OCI-M1 (cell line): ENCODE results near the gene ABCC8.
A peak's percentile ranks its signal among the peaks of the same experiment; 100 is the strongest.

Source experiments
- DNase-seq: peaks from one replicate; lab custom pipeline; 2025; lab: John Stamatoyannopoulos, UW

ABCC8 gene

DNA sequence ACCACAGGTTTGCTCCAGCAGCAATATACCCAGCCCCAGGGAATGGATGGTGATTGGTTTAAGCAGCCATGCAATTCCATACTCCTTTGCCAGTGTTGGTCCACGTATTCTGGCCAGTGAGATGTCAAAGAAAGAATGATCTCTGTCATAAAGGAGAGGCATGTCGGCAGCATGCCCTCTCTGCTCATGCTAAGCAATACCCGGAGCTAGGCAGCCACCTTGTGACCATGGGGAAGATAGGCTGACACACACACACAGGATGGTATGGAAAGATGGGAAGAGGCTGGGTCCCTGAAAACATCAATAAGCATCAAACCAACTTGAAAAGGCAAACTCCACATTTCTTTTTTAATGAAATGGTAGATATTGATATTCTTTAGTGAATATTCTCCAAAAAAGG lies 5.1 kb downstream of the ABCC8 start:
- no peak for DNase-seq

- DNase-seq, result no peak
These were observed 6.6 kb downstream of the ABCC8 start for GRCh38 chr11:17469998-17470397.

DNA sequence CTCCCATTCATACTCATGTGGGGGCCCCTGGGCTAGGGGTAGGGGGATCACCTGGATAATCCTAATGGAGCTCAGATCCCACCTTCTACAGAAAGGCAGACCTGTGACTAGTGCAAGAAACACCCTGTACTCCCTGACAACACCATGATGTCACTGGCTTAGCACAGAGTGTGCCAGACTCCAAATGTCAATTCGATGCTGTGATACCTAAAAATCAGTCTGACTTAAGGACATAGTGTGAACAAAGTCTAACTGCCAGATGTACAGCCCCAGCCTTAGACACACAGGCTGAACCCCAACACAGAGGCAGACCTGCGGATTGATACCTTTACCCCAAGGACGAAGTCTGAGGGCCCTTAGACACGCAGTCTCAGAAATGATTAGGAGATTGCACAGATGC lies 8.5 kb downstream of the ABCC8 start:
- no peak for DNase-seq

DNA sequence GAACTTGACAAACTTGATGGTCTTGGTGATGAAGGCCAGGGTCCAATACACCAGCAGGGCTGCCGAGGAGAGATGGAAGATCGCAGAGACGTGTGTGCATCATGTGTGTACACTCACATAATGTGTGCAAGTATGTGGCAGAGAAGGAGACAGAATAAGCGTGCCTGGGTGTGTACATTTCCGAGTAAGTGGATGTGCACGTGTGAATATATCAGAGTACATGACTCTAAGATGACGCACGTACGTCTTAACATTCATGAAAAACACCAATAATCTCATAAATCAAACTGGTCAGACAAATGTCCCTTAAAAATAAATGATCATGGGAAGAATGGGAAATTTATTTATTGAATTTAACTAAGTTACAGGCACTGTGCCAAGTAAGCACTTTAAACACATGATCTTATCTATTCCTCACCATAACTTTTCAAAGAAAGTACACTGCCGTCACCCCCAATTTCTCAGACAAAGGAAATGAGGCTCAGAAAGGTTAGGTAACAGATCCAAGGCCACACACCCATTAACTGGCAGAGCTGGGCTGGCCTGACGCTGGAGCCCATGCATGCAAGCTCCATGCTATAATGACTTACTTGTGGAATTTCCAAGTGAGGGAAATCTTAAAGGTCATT lies 13.0 kb downstream of the ABCC8 start:
- DNase-seq, result no peak

GRCh38 chr11:17462940-17463339 lies 13.7 kb downstream of the ABCC8 start:
- DNase-seq, result no peak

GRCh38 chr11:17460406-17460805 lies 16.2 kb downstream of the ABCC8 start:
- no peak for DNase-seq

DNA sequence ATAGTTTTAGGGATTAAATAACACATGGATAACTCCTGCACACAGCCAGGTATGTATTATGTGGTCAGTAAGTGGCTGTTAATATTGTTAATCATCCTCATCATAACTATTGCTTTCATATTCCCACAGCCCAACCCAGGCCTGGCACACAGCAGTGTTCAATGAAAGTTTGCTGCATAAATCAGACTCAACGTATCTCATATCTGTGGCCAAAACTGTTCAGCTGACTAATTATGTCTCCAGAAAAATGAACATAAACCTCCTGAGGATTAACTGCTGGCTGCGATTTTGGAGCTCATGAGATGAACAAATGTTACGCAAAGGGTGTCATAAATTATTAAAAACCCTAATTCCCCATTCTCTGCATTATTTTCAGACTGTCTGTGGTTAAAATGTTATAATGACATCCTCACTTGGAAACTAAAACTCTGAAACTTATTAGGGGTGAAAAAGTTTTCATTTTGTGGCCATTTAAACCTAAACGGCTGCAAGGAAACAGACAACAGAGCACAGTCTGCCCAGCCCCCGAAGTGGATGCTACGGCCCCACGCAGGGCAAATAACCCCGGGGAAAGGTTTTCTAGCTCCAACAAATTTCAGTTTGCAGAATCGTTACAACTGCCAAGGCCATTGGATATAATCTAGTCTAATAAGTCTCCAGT lies 17.3 kb downstream of the ABCC8 start:
- no peak for DNase-seq

DNA sequence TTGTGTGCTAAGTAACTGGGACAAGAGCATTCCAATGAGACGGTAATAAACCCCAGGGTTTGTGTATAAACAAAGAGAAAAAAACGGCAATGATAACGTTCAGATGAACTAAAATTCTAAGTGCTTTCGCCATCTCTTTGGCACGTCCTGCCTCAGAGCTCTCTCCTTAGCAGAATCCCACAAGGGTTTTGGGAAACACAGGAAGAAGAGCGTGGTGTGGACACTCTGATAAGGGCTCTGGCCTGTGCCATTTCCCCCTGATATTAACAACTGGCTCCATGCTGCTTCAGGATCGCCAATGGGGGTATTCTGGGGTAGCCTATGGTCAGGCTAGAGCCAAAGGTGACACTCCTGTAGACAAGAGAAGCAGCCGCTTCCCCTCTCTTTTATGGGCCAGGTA lies 18.4 kb downstream of the ABCC8 start:
- DNase-seq, result no peak

DNA sequence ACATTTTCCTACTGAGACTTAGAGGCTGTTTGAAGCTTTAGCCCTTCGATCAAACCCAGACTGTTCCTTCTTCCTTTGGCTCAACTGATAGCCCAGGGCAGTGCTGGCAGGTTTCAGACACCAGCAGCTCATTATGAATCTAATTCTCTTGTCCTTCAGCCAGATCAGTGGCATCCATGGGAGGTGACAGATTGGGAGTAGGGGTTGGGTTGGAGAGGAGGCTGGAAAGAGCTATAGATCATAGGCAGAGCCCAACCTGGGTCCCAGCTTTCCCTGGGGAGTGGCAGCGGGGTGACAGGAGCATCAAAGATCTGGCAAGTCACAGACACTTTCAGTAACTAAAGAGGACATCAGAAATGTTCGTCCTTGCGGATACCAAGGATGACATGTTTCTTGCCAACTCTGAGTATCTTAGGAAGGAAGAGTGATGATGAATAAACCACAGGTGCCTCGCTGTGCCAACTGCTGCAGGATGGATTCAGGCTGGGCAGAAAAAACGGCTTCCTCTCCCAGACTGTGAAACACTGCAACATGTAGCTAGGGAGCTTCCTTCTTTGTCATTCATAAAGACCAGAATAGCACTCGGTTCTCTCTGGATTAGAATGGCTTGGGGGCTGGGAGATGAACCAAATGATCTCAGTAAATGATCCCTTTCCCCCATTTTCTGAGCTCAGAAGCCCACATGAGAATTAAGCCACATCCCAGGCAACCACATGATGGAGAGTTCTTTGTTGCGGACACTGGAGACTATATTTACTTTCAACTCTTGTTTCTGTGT lies 19.1 kb downstream of the ABCC8 start:
- no peak for DNase-seq

DNA sequence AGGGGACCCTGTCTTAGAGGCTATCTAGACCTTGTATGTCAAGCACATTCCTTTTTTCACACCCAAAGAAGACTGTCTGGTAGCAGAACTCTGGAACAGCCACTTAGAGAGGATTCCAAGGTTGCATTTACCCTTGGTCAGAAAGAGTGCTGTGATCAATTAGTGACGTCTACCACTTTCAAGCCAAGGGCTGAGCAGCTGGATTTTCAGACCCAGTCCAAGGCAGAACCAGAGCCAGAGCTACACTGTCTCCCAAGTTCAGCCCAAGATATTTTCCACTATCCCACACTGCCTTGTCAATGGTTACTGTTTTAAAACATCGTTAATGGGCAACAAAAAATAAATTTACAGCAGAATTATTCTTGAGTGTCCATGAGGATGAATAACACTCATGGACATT lies 24.0 kb downstream of the ABCC8 start:
- DNase-seq, result no peak

- no peak for DNase-seq
These were observed 27.5 kb downstream of the ABCC8 start for GRCh38 chr11:17449158-17449557.

DNA sequence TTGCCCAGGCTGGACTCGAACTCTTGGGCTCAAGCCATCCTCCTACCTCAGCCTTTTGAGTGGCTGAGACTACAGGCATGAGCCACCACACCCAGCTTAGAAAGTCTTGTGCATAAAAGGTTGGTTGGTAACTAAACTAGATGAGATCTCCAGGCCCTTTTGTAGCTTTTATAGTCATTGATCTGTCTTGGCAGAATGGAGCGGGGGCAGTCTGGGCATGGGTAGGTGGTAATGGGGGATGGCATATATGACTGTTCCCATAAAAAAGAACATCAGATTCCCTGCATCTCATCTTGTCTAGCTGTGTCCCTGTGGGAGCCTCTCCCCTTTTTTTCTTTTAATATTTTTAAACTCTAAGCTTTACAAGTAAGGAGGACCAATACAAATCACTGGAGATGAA lies 30.2 kb downstream of the ABCC8 start:
- no peak for DNase-seq

- peak; percentile 7 for DNase-seq
These were observed 31.3 kb downstream of the ABCC8 start for GRCh38 chr11:17445240-17445795.

GRCh38 chr11:17443926-17444690 lies 32.5 kb downstream of the ABCC8 start:
- no peak for DNase-seq

DNA sequence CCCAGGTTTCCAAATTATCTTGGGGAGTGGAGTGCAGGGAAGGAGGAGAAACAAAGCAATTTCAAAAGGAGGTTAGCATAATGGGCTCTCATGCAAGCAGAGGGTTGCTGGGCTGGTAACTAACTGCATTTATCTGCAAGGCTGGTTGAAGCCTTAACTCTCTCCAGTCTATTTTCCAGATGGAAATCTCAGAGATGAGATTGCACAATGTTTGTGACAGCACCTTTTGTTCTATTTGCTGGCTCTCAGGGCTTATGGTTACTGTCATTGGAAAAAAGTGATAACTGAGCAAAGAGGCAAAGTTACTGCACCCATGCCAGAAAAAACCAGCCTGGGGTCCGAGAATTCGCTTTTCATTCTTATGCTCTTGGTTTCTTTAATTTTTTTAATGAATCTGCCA lies 33.2 kb downstream of the ABCC8 start:
- DNase-seq, result no peak

DNA sequence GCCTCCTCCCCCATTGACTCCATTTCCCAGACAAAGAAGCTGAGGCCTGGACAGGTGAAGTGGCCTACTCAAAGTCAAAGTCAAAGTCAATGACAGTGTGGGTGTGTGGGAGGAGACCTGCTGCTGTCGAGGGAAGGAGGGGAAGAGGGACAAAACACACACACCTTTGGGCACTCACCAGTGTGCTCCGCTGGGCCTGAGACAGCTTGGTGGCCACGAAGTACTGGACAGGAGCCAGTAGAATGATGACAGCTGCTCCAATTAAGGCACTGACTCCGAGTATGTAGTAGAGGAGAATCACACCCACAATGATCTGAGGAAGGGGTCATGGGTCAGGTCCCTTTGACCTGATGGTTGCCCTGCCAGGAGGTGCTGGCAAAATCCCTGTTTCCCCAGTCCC lies 33.6 kb downstream of the ABCC8 start:
- DNase-seq, result no peak

DNA sequence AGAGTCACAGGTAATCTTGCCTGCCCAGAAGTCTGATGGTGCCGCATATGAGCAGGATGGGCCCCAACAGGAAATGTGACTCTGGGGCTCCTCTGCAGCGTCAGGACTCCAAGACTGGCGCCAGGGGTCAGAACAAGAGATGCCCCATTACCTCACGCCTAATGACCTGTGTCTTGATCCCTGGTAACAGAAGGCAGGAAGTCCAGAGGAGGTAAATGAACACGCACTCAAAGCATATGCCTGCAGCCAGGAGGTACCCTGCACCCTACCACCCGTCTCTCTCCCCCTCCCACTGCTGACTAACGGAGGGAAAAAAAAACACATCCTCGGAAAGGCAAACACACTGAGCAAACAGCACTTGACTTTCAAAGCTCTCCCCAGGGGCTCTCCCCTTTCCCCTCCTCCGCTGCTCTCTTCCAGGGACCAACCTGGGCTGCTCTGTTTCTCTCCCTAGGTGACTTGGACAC lies 37.3 kb downstream of the ABCC8 start:
- DNase-seq, result no peak

DNA sequence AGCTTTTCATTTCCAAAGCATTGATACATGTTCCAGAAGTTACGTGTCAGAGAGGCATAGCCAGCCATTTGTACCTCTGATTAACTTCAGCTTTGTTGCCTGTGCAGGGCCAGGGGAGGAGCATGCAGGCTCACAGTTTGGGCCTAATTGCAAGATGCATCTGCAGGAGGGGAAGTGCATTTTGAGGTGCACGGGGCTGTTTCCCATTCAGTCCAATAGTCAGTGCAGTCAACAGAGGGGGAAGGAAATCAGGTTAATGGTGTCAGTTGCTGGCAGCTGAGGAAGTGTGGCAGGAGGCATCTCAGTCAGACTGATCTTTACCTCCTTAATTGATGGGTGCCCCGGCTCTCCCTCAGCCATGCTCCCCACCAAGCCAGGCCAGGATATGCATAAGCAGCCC lies 39.3 kb downstream of the ABCC8 start:
- no peak for DNase-seq

- DNase-seq, result no peak
These were observed 42.5 kb downstream of the ABCC8 start for GRCh38 chr11:17434108-17434507.

- no peak for DNase-seq
These were observed 44.6 kb downstream of the ABCC8 start for GRCh38 chr11:17432002-17432401.

- DNase-seq, result no peak
These were observed 45.5 kb downstream of the ABCC8 start for GRCh38 chr11:17431139-17431538.

GRCh38 chr11:17430616-17431015 lies 46.0 kb downstream of the ABCC8 start:
- no peak for DNase-seq
